ENCODE measurements around the gene EBP.
A peak's percentile ranks its signal among the peaks of the same experiment; 100 is the strongest.

The EBP gene

GRCh38 chrX:48521353-48522243, at the start of gene EBP:
Gene EBP, plus strand, starts transcription at chrX:48521808. Its CDS starts 1,964 bp downstream, at chrX:48523772.
- DNase-seq, result peak; percentile 86

GRCh38 chrX:48472225-48472624, 49.4 kb upstream of the EBP start:
- DNase-seq, result no peak

- DNase-seq, result no peak
These were observed 48.5 kb upstream of the EBP start for GRCh38 chrX:48472851-48473703.

GRCh38 chrX:48473704-48473990, 48.0 kb upstream of the EBP start:
- DNase-seq, result no peak

GRCh38 chrX:48474127-48474526, 47.5 kb upstream of the EBP start:
- DNase-seq, result no peak

- DNase-seq, result no peak
These were observed 47.0 kb upstream of the EBP start for GRCh38 chrX:48474581-48474980.

GRCh38 chrX:48475296-48475695, 46.3 kb upstream of the EBP start:
- DNase-seq, result no peak

GRCh38 chrX:48475774-48476577, 45.6 kb upstream of the EBP start, which contains the start of gene FTSJ1:
Gene FTSJ1, plus strand, starts transcription at chrX:48476199. Its CDS starts 1,849 bp downstream, at chrX:48478048.
- DNase-seq, result peak; percentile 72

GRCh38 chrX:48476919-48477318, 44.7 kb upstream of the EBP start:
- DNase-seq, result no peak

- no peak for DNase-seq
These were observed 43.5 kb upstream of the EBP start for GRCh38 chrX:48477960-48478755.

- DNase-seq, result no peak
These were observed 42.8 kb upstream of the EBP start for GRCh38 chrX:48478806-48479205.

GRCh38 chrX:48480142-48480541, 41.5 kb upstream of the EBP start:
- DNase-seq, result no peak

- no peak for DNase-seq
These were observed 41.0 kb upstream of the EBP start for GRCh38 chrX:48480583-48480982.

- DNase-seq, result no peak
These were observed 39.1 kb upstream of the EBP start for GRCh38 chrX:48482526-48482925.

- no peak for DNase-seq
These were observed 34.2 kb upstream of the EBP start for GRCh38 chrX:48487362-48487798.

- DNase-seq, result no peak
These were observed 33.6 kb upstream of the EBP start for GRCh38 chrX:48488034-48488433.

- no peak for DNase-seq
These were observed 32.3 kb upstream of the EBP start for GRCh38 chrX:48489296-48489695.

GRCh38 chrX:48489892-48490291, 31.7 kb upstream of the EBP start:
- DNase-seq, result no peak

GRCh38 chrX:48490661-48491060, 30.9 kb upstream of the EBP start:
- DNase-seq, result no peak

GRCh38 chrX:48491809-48492208, 29.8 kb upstream of the EBP start:
- DNase-seq, result no peak

- no peak for DNase-seq
These were observed 29.2 kb upstream of the EBP start for GRCh38 chrX:48492293-48492910.

GRCh38 chrX:48493890-48494364, 27.7 kb upstream of the EBP start:
- no peak for DNase-seq

Measured in activated T-cell treated with anti-CD3 and anti-CD28 coated beads for 4 hours (primary cell).